Activated effector memory CD4-positive, alpha-beta T cell treated with anti-CD3 and anti-CD28 coated beads, Interleukin-2, amount 50 U/mL, for 16 hours (primary cell): Measurements from ENCODE around the gene AARS1.
"Not testable (repeated sequence)": the region's sequence is repeated elsewhere in the genome, so short reads cannot be mapped to it uniquely, and the experiment has no call there.

Experiments
- DNase-seq: peaks from one replicate; pipeline ENCODE4 v3.0.0-alpha.2; 2020

AARS1 gene

GRCh38 chr16:70270176-70270575 lies 19.1 kb downstream of the AARS1 start:
- DNase-seq, result no peak

GRCh38 chr16:70269471-70269870 lies 19.8 kb downstream of the AARS1 start:
- DNase-seq, result no peak

GRCh38 chr16:70267922-70268321 lies 21.4 kb downstream of the AARS1 start:
- DNase-seq, result not testable (repeated sequence)

- DNase-seq, result peak; percentile 64
Measured at GRCh38 chr16:70267516-70267915, 21.8 kb downstream of the AARS1 start.

DNA sequence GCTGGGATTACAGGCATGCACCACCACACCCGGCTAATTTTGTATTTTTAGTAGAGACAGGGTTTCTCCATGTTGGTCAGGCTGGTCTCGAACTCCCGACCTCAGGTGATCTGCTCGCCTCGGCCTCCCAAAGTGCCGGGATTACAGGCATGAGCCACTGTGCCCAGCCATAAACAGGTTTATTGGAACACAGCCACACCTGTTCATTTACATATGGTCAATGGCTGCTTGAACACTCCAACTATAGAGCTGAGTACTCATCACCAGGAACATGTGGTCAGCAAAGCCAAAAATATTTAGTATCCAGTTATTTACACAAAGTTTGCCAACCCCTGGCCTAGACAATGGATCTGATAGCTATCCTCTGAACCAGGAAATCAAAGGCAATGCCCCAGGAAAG lies 29.4 kb downstream of the AARS1 start:
- peak; percentile 12 for DNase-seq

- peak; percentile 46 for DNase-seq
Measured at GRCh38 chr16:70258946-70259345, 30.4 kb downstream of the AARS1 start.

- DNase-seq, result peak; percentile 49
Measured at GRCh38 chr16:70258065-70258464, 31.2 kb downstream of the AARS1 start.

GRCh38 chr16:70257391-70257790 lies 31.9 kb downstream of the AARS1 start:
- peak; percentile 21 for DNase-seq

- DNase-seq, result peak; percentile 45
Measured at GRCh38 chr16:70255574-70255973, 33.7 kb downstream of the AARS1 start.

DNA sequence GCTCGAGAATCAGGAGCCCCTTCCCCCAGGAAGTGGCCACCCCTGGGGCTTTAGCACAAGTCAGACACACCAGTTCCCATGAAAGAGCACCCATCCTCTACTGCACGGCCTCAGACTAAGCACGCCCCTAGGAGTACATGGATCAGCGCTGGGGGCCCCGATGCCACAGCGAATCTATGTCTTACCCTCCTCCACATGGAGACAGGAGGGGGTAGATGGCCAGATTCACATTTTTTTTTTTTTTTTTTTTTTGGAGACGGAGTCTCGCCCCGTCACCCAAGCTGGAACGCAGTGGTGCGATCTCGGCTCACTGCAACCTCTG lies 34.4 kb downstream of the AARS1 start:
- no peak for DNase-seq

DNA sequence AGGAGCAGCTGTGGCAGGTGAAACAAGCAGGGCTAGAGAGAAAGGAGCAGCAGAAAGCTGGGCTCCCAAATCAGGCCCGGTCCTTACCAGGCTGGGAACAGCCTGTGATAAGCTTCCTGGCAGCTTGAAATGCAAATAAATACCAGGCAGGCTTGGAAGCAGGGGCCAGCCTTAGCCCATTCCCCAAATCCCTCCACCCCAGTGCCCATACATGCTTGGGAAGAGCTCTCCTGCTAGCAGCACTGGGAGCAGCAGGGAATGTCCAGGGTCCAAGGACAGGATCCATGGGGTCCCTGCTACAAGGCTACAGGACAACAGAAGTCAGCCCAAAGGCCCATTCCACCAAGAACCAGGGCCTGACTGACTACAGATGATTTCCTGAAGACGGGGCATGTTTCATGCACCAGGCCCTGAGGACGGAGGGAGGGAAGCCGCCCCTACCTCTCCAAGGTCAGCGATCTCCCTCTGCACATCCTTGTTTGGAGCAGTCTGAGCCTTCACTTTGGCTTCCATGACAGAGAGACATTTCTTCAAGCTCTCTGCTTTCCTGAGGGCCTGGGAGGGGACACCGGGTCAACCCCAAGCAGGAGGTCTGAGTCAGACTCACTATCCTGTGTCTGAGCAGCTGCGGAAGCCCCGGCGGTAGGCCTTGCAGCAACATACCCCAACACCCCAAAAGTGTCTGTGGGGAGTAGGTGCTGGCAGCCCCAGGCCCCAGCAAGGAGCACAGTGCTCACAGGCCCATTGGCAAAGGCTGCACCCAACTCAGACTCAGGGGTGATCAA lies 34.9 kb downstream of the AARS1 start:
- no peak for DNase-seq

GRCh38 chr16:70253291-70254106 lies 35.8 kb downstream of the AARS1 start:
- DNase-seq, result peak; percentile 74

DNA sequence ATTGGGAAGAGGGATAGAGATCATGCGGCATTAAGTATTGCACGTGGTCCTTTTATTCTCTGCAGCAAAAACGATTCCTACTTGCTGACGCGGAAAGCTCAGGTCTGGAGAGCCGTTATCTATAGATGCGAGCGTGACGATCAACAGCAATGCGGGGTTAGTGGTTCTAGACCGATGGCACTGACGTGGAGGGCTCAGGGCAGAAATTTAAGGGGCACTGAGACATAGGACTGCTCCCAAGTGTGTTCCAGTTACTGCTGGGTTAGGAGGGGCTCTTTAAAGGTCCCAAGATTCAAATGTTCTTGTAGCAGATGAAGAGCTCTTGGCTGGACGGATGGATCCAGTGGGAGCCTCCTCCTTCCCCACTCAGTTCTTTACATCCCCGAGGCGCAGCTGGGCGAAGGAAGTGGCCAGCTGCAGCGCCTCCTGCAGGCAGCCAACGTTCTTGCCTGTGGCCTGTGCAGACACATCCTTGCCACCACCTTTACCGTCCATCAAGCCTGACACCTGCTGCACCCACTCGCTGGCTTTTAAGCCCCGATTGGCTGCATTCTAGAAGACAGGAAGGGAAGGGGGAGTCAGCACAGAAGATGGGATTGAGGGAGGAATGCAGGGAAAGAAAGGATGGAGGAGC lies 36.8 kb downstream of the AARS1 start:
- no peak for DNase-seq

GRCh38 chr16:70251629-70252354 lies 37.5 kb downstream of the AARS1 start, which contains the start of gene EXOSC6:
Gene EXOSC6, minus strand, starts transcription at chr16:70251940. Its CDS starts 40 bp downstream, at chr16:70251900.
- peak; percentile 97 for DNase-seq

- peak; percentile 77 for DNase-seq
Measured at GRCh38 chr16:70250748-70251628, 38.3 kb downstream of the AARS1 start.

DNA sequence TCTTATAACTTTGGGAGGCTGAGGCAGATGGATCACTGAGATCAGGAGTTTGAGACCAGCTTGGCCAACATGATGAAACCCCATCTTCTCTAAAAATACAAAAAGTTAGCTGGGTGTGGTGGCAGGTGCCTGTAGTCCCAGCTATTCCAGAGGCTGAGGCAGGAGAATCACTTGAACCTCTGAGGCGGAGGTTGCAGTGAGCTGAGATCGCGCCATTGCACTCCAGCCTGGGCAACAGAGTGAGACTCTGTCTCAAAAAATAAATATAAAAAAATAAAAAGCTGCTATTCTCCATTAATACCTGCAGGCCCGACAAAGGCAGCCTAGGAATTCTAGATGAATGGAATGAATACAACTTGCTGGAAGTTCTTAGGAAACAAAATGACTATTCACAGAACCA lies 39.6 kb downstream of the AARS1 start:
- DNase-seq, result not testable (repeated sequence)

DNA sequence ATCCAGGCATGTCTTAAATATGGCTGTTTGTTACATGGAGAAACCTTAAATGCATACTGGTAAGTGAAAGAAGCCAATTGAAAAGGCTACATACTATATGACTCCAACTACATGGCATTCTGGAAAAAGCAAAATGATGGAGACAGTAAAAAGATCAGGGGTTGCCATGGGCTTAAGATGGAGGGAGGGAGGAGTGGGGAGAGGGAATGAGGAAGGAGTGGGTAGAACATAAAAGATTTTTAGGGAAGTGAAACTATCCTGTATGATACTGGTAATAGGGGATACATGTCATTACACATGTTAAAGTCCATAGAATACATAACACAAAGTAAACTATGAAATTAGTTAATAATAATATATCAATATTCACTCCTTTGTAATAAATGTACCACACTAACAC lies 50.5 kb downstream of the AARS1 start:
- not testable (repeated sequence) for DNase-seq

- DNase-seq, result not testable (repeated sequence)
Measured at GRCh38 chr16:70231831-70232230, 57.5 kb downstream of the AARS1 start.

- DNase-seq, result not testable (repeated sequence)
Measured at GRCh38 chr16:70226024-70226423, 63.3 kb downstream of the AARS1 start.

GRCh38 chr16:70225430-70225829 lies 63.9 kb downstream of the AARS1 start:
- not testable (repeated sequence) for DNase-seq

GRCh38 chr16:70224645-70225044 lies 64.7 kb downstream of the AARS1 start:
- DNase-seq, result not testable (repeated sequence)
